H1 (cell line): Measurements from ENCODE around the gene PLCL2.

Source experiments
- ATF2 ChIP-seq: IDR thresholded peaks from 2 replicates; pipeline ENCODE4 v1.6.1; 2012; ENCODE audit warnings: low read length, inconsistent platforms
- CHD2 ChIP-seq: IDR thresholded peaks from 2 replicates; pipeline ENCODE4 v1.6.1; 2012; ENCODE audit warnings: low read length, improper control_type of control experiment
- CTCF ChIP-seq, 3 experiments: IDR thresholded peaks; 1 replicate in 2 of 3; 2 replicates in 1 of 3; pipeline versions ENCODE4 v1.5.1 to v1.6.1; 2011; ENCODE audit warnings: low read length in 3 of 3, mild to moderate bottlenecking in 3 of 3, inconsistent platforms in 2 of 3, low read depth in 1 of 3, moderate library complexity in 1 of 3; ENCODE audit not compliant: insufficient read depth in 1 of 3; ENCODE audit errors: control extremely low read depth in 1 of 3
- E2F6 ChIP-seq: IDR thresholded peaks from 2 replicates; pipeline ENCODE4 v1.6.1; 2012; ENCODE audit warnings: inconsistent platforms
- EZH2 ChIP-seq: fragments of 200-600 bp; sonication (generic); IDR thresholded peaks from 2 replicates; pipeline ENCODE4 v1.7.1; 2012; ENCODE audit warnings: low read depth, mild to moderate bottlenecking, moderate library complexity, low read length, inconsistent platforms; ENCODE audit not compliant: severe bottlenecking
- JUND ChIP-seq: IDR thresholded peaks from 2 replicates; pipeline ENCODE4 v1.6.1; 2011; ENCODE audit warnings: mild to moderate bottlenecking, improper control_type of control experiment, low read length
- KDM4A ChIP-seq: IDR thresholded peaks from one replicate; pipeline ENCODE4 v1.7.1; 2012; ENCODE audit warnings: low read depth, mild to moderate bottlenecking, moderate library complexity, low read length, inconsistent platforms; ENCODE audit not compliant: severe bottlenecking
- MAFK ChIP-seq: IDR thresholded peaks from 2 replicates; pipeline ENCODE4 v1.6.1; 2012; ENCODE audit warnings: low read depth, mild to moderate bottlenecking, improper control_type of control experiment, low read length
- POLR2A ChIP-seq, 2 experiments: IDR thresholded peaks; 1 replicate in 1 of 2; 2 replicates in 1 of 2; pipeline ENCODE4 v1.6.1; 2011; ENCODE audit warnings: low read depth in 2 of 2, low read length in 2 of 2, mild to moderate bottlenecking in 2 of 2; ENCODE audit errors: control extremely low read depth in 1 of 2
- RAD21 ChIP-seq, 2 experiments: IDR thresholded peaks in 1 of 2; conservative IDR thresholded peaks in 1 of 2; 2 replicates each; pipeline ENCODE4 v1.6.1; 2011; ENCODE audit warnings: low read depth in 2 of 2, low read length in 2 of 2, improper control_type of control experiment in 1 of 2, inconsistent platforms in 1 of 2, mild to moderate bottlenecking in 1 of 2, moderate library complexity in 1 of 2
- SIN3A ChIP-seq, 2 experiments: IDR thresholded peaks in 1 of 2; conservative IDR thresholded peaks in 1 of 2; 2 replicates each; pipeline ENCODE4 v1.6.1; 2011 to 2012; ENCODE audit warnings: low read length in 2 of 2, improper control_type of control experiment in 1 of 2, low read depth in 1 of 2, mild to moderate bottlenecking in 1 of 2
- SP2 ChIP-seq: IDR thresholded peaks from 2 replicates; pipeline ENCODE4 v1.6.1; 2012; ENCODE audit warnings: mild to moderate bottlenecking, low read length, inconsistent platforms
- SRF ChIP-seq: IDR thresholded peaks from 2 replicates; pipeline ENCODE4 v1.6.1; 2011; ENCODE audit warnings: mild to moderate bottlenecking, low read depth, low read length, moderate library complexity
- TBP ChIP-seq: IDR thresholded peaks from 2 replicates; pipeline ENCODE4 v1.6.1; 2011; ENCODE audit warnings: low read depth, low read length, improper control_type of control experiment

GRCh38 chr3:16890597-16891333 is 6.0 kb downstream of the PLCL2 start:
- no peak for TF ChIP-seq CTCF (IDR thresholded peaks at IDR 0.05; ENCODE audit: control extremely low read depth in 1 of 3, insufficient read depth in 1 of 3, low read depth in 1 of 3, low read length in 3 of 3)
- no peak for TF ChIP-seq CHD2
- no peak for TF ChIP-seq ATF2
- TF ChIP-seq SP2: no peak
- no peak for TF ChIP-seq TBP
- TF ChIP-seq E2F6: no peak
- TF ChIP-seq SRF: no peak
- no peak for TF ChIP-seq RAD21 (IDR thresholded peaks at IDR 0.05 in 1 of 2, conservative IDR thresholded peaks at IDR 0.05 in 1 of 2; ENCODE audit: low read depth in 2 of 2, low read length in 2 of 2)
- no peak for TF ChIP-seq MAFK
- no peak for TF ChIP-seq KDM4A
- no peak for TF ChIP-seq JUND
- TF ChIP-seq SIN3A (conservative IDR thresholded peaks at IDR 0.05 in 1 of 2, IDR thresholded peaks at IDR 0.05 in 1 of 2; ENCODE audit: low read depth in 1 of 2, low read length in 2 of 2): no peak
- TF ChIP-seq POLR2A (IDR thresholded peaks at IDR 0.05; ENCODE audit: control extremely low read depth in 1 of 2, low read depth in 2 of 2, low read length in 2 of 2): no peak
- TF ChIP-seq EZH2: no peak
